HG03097 (cell line): Measurements from ENCODE around the gene WNT7A.

Experiments used
- ATAC-seq: cut with Tn5 transposase; IDR thresholded peaks from one replicate; pipeline ENCODE4 v1.9.1; 2021; ENCODE audit not compliant: unreplicated experiment, low FRiP score

WNT7A gene

GRCh38 chr3:13831386-13831996 is 48.4 kb downstream of the WNT7A start:
- no peak for ATAC-seq

GRCh38 chr3:13829311-13829710 is 50.6 kb downstream of the WNT7A start:
- no peak for ATAC-seq

GRCh38 chr3:13828501-13829265 is 51.2 kb downstream of the WNT7A start:
- ATAC-seq: no peak

GRCh38 chr3:13827699-13828098 is 52.2 kb downstream of the WNT7A start:
- ATAC-seq: no peak

DNA sequence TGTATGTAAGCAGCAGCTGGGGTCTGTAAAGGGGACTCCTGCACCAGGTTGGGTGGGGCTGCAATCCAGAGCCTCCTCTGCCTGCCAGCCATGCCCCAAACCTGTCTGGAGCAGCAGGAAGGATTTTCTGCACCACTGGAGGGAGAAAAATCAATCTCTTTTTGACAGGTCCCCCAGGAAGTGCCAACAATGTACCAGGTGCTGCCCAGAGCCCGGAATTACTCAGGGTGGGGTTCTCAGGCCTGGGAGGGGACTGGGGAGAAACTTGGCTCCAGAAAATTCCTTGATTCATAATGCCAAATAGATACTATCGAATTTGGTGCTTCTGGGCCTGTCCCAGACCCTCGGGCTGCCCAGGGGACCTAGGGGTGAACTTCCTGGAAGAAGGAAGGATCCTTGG is 52.6 kb downstream of the WNT7A start:
- ATAC-seq: no peak

GRCh38 chr3:13826672-13827071 is 53.2 kb downstream of the WNT7A start:
- no peak for ATAC-seq

DNA sequence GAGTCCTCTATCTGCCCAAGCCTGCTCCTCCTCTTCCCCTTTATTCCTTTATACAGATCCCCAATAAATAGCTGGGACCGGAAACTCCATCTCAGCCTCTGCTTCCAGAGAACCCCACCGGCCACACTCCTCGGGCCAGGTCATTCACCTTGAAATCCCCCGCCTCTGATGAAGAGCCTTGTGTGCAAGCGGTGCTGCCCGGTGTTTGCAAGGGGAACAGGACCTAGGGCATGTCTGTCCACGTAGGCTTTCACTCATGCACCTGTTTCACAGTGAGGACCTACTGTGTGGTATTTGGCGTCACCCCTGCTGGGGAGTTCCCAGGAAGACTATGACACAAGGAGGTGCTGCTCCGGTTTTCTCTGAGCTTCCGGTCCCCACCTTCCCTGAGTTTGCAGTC is 54.0 kb downstream of the WNT7A start:
- no peak for ATAC-seq

DNA sequence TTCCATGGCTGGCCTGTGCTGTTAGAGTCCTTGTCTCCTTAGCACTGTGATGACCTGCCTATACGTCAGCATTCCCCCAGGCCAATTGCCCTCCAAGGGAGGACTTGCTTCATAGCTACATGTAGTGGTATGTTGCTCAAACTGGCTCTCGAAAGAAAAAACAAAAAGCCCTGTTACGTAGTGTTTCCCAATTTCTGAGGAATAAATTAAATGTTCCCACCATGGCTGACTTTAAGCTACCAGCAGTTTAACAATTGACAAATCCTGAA is 54.6 kb downstream of the WNT7A start:
- no peak for ATAC-seq

DNA sequence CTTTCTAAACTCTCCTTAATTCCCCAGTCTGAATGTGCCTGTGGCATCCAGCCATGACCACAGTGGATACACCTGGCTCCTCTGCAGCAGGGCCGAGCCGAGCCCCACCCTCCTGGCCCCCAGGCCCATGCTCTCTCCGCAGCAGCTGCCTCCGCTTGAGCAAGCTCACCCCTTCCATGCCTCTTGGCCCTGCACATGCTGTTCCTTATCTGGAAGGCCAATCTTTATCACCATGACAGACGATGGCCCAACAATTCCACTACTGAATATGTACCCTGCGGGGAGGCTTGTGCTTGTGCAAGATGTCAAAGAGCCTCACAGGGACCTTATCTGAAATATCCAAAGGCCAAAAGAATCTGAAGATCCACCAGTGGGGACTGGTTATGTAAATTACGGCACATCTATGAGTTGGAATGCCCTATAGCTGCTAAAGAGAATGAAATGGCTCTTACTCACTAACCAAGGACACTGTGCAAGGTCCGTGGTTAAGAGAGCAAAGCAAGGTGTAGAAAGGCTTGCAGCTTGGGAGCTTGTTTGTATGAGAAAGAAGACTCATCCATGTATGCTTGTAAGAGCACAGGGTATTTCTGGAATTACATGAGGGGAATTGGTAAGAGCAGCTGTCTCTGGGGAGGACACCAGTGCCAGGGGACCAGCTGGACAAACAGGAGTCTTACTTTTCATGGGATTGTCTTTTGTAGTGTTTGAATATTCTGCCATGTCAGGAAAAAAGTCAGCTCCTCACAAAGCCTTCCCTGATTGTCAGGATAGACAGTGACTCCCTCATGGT is 55.2 kb downstream of the WNT7A start:
- no peak for ATAC-seq

DNA sequence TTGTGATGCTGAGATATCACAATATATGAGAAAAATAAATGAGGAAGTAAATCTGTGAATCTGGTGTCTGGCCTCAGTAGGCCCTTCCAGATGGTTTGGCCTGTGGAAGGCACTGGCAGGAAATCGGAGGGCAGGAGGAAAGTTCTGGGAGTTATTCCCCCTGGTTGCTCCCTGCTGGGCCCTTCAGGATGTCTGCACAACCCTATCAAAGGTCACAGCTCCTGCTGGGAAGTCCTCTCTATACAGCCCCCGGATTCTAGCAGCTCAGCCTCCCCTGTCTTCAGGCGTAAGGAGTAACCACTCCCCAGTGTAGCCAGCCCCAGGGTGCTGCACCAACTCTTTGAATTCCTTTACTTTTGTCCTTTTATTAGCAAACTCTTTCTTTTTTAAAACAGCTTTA is 56.2 kb downstream of the WNT7A start:
- ATAC-seq: no peak

DNA sequence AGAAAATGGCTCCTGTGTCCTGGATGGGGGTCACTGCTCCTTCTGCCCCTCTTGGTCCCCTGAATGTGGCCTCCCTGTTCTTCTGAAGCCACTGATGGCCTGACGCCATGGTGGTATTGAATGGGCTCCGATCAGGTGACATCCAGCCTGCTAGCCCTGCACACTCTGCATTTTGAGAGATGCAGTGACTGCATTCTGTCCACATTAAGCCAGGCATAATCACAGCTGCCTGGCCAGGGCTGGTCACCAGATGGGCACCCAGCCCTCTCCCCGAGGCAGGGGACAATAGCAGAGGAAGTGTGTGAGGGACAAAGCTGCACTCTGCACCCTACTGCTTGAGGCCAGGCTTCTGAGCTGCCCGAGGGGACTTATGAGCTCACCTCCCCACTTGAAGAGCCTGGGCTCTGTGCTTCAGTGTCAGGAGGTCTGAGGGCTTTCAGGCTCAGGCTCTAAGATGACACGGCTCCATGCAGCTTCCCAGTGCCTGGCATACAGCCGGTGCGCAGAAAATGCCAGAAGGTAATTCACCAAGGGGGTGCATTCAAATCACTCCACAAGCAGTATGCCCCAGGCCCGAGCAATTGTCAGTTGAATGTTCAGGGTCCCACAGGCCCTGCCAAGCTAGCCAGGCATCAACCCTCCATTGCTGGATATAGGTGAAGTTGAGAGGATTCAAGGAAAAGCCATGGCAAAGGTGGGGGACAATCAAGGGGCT is 56.8 kb downstream of the WNT7A start:
- no peak for ATAC-seq

GRCh38 chr3:13822042-13822441 is 57.8 kb downstream of the WNT7A start:
- no peak for ATAC-seq

- no peak for ATAC-seq
Measured at GRCh38 chr3:13821126-13821525, 58.7 kb downstream of the WNT7A start.

- no peak for ATAC-seq
Measured at GRCh38 chr3:13818919-13819318, 61.0 kb downstream of the WNT7A start.

- ATAC-seq: no peak
Measured at GRCh38 chr3:13815088-13815683, 64.7 kb downstream of the WNT7A start.

- no peak for ATAC-seq
Measured at GRCh38 chr3:13812034-13812471, 67.8 kb downstream of the WNT7A start.

DNA sequence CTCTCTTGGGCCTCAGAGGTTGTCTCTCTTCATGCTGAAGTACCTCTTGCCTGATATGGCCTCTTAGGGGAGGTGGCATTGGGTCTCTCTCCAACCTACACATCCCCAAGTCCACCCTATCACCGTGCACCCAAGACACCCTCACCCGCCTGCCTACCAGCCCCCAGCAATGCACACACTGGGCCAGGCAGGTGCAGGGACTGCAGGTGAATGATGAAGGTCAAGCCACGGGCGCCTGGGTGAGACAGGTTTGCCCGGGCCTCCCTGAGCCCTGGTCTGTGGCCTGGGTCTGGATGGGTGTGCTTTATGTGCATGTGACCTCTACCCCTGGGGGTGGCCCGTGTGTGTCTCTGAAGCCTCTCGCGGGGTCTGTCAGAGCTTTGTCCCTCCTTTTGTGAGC is 68.3 kb downstream of the WNT7A start:
- no peak for ATAC-seq

- no peak for ATAC-seq
Measured at GRCh38 chr3:13808550-13808949, 71.3 kb downstream of the WNT7A start.

DNA sequence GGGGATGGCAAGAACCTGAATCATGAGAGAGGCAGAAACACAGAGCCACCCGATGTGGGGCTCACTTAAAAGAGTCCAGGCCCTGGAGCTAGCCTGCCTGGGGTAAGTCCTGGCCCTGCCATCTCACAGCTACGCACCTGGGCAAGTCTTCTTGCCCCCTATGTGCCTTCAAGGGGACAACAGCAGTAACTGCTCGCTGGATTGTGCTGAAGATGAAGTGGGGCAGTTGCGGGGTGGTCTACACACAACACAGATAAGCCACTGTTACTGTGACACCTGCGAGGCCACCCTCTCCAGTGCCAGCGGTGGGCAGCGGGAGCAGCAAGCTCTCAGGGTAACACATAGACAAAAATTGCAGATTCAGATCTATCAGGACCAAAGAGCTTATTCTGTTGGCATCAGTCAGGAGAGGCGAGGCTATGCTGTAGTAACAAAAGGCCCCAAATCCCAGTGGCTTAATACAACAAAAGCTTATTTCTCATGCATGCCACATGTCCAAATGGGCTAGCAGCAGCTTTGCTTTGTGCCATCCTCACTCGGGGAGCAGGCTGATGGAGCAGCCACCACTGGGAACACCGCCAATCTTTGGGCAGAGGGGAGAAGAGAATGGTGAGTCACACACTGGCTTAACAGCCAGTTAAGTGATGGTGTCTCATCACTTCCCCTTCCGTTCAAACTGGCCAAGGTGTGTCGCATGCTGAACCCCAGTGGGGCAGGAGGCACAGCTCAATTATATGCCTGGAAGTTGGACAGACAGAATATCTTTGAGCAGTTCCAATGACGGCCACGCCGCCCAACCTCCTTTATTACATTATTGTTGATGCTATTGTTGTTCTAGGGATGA is 78.3 kb downstream of the WNT7A start:
- ATAC-seq: no peak

- no peak for ATAC-seq
Measured at GRCh38 chr3:13800064-13800463, 79.8 kb downstream of the WNT7A start.
